ENCODE data around the gene GYPC.

The GYPC gene

GRCh38 chr2:126658319-126658904, 2.5 kb downstream of the GYPC start:
- H3K27ac Mint-ChIP-seq, result peak overlapping the region; percentile 99 to 100
- H3K4me1 Mint-ChIP-seq, result peaks cover 76% of the 10 kb centered on the region
- DNase-seq, result no peak
- H3K27me3 Mint-ChIP-seq, result no peaks in the 10 kb centered on the region
- H3K4me3 Mint-ChIP-seq, result peak overlapping the region; percentile 97 to 98
- no peaks in the 10 kb centered on the region for H3K9me3 Mint-ChIP-seq
- ATAC-seq, result peak; percentile 41

GRCh38 chr2:126658905-126659561, 3.1 kb downstream of the GYPC start:
- Mint-ChIP-seq H3K4me3 (peak overlapping the region; percentile 77 to 78), H3K4me1 (peaks cover 78% of the 10 kb centered on the region), H3K9me3 (no peaks in the 10 kb centered on the region), H3K27me3 (no peaks in the 10 kb centered on the region), H3K27ac (peak overlapping the region; percentile 88 to 96)
- ATAC-seq (peak; percentile 42), DNase-seq (peak; percentile 40 to 77)

DNA sequence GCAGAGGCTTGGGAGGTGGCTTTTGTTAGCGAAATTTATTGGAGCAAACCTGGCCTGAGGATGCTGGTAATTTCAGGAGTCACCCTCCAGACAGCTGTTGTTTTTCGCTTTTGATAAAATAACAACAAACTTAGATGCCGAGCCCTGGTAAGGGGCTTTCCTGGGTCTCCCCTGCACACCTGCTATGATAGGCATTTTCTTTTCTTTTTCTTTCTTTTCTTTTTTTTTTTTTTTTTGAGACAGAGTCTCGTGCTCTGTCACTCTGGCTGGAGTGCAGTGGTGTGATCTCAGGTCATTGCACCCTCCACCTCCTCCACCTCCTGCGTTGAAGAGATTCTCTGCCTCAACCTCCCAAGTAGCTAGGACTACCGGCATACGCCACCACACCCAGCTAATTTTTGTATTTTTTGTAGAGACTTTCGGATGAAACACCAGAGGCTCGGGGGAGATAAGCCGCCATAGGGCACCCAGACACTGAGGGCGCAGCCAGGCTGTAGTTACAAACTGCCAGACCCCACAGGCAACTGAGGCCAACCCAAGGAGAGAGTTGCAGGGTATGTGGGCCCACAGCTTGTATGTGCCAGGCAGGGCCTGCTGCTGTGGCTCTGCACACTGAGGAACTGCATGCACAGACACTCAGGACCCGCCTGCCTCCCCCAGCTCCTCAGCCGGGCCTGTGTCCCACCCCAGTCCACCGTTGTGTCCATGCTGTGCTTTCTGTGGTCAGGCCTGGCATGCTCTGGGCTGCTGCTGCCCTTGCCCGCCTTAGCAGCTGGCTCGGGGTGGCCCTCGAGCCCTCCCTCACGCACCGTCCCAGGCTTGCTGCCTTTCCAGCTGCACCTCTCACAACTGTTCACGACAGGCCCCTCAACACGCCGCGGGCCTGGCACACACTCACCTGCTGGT, 3.9 kb downstream of the GYPC start:
- peak overlapping the region; percentile 92 to 96 for H3K27ac Mint-ChIP-seq
- H3K4me3 Mint-ChIP-seq, result peak overlapping the region; percentile 77 to 78
- H3K9me3 Mint-ChIP-seq, result no peaks in the 10 kb centered on the region
- peaks cover 82% of the 10 kb centered on the region for H3K4me1 Mint-ChIP-seq
- no peak for DNase-seq
- ATAC-seq, result no peak
- H3K27me3 Mint-ChIP-seq, result no peaks in the 10 kb centered on the region

- ATAC-seq, result no peak
- no peaks in the 10 kb centered on the region for H3K9me3 Mint-ChIP-seq
- H3K27me3 Mint-ChIP-seq, result no peaks in the 10 kb centered on the region
- H3K4me3 Mint-ChIP-seq, result peak overlapping the region; percentile 77 to 80
- H3K4me1 Mint-ChIP-seq, result peaks cover 82% of the 10 kb centered on the region
- DNase-seq, result no peak
- H3K27ac Mint-ChIP-seq, result peak overlapping the region; percentile 95 to 96
Observed at GRCh38 chr2:126660971-126661370, 5.0 kb downstream of the GYPC start.

GRCh38 chr2:126661702-126662500, 5.9 kb downstream of the GYPC start:
- Mint-ChIP-seq H3K4me1 (peaks cover 91% of the 10 kb centered on the region), H3K9me3 (no peaks in the 10 kb centered on the region), H3K27me3 (no peaks in the 10 kb centered on the region), H3K27ac (peak overlapping the region; percentile 95 to 96), H3K4me3 (peak overlapping the region; percentile 77 to 80)
- ATAC-seq, result no peak
- no peak for DNase-seq

DNA sequence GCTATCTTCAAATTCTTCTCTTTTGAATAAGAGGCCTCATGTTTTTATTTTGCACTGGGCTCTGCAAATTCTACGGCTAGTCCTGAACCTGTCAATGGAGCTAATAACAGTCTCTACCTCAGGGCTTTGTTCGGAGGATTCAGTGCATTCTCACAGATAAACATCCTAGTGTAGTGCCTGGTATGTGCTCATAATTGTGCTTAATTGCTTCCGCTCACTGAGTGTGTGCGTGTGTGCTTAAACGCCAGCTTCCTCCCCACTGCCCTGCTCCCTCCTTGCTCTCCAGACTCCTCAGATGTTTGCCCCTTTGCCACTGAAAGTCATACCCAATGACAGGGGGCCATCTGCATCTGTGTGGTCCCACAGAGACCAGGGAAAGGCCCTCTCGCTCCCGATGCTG, 6.7 kb downstream of the GYPC start:
- ATAC-seq, result peak; percentile 25
- Mint-ChIP-seq H3K27me3 (no peaks in the 10 kb centered on the region), H3K9me3 (no peaks in the 10 kb centered on the region), H3K27ac (peak overlapping the region; percentile 95 to 96), H3K4me3 (peak overlapping the region; percentile 77 to 80), H3K4me1 (peaks cover 99% of the 10 kb centered on the region)
- DNase-seq, result no peak

DNA sequence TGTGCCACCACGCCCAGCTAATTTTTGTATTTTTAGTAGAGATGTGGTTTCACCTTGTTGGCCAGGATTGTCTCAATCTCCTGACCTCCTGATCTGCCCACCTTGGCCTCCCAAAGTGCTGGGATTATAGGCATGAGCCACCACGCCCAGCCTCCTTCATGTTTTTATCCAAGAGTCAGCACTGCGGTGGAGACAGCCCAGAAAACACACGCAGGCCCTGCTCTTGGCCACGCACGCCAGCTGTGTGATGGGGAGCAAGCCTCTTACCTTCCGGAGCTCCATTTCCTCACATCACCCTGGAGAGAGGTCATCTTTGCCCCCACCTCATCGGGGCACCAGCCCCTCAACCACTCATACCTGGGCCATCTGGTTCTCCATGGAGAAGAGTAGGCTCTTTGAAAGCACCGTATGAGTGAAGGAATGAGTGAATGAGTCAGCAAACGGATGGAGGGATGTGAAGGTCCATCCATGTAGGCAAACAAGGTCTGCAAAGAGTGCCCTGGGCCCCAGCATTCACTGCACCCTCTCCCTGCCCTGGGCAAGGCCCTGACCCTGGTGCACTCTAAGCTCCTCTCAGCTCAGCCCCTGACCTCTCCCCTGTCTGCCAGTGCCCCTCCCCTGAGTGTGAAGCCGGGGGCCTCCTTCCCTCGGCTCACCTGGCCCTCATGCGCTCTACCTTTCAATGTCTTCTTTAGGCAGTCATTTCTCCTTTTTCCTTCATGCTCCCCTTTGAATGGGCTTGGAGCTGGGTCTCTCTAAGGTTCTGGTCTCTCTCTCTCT, 7.4 kb downstream of the GYPC start:
- Mint-ChIP-seq H3K27ac (peak overlapping the region; percentile 95 to 96), H3K4me1 (peaks cover 100% of the 10 kb centered on the region), H3K4me3 (peak overlapping the region; percentile 77 to 80)

GRCh38 chr2:126664234-126664633, 8.3 kb downstream of the GYPC start:
- Mint-ChIP-seq H3K27me3 (no peaks in the 10 kb centered on the region), H3K27ac (peak overlapping the region; percentile 95 to 96), H3K4me3 (peak overlapping the region; percentile 77 to 80), H3K9me3 (no peaks in the 10 kb centered on the region), H3K4me1 (peaks cover 99% of the 10 kb centered on the region)
- DNase-seq (peak; percentile 24 to 57), ATAC-seq (peak; percentile 78)

More for the DNA sequence above, 7.4 kb downstream of the GYPC start:
- Mint-ChIP-seq H3K9me3 (no peaks in the 10 kb centered on the region), H3K27me3 (no peaks in the 10 kb centered on the region)
- no peak for DNase-seq
- no peak for ATAC-seq

DNA sequence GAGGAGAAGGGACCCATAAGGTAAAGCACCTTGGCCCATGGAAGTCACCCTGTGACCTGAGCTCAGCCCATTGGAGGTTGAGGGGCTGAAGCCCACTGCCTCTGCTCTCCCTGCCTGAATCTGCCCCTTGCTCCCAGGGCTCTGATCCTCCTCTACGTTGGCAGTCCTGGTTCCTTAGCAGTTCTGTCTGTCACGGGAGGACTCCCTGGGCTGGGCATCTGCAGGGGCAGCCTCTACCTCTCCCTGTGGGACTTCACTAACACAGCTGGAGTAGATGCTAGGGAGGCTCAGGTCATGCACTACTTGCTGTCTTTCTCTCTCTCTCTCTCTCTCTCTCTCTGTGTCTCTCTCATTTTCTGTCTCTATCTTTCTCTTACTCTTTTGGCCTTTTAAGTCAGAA, 8.7 kb downstream of the GYPC start:
- peak; percentile 1 for ATAC-seq
- no peaks in the 10 kb centered on the region for H3K27me3 Mint-ChIP-seq
- peaks cover 99% of the 10 kb centered on the region for H3K4me1 Mint-ChIP-seq
- peak overlapping the region; percentile 95 to 96 for H3K27ac Mint-ChIP-seq
- peak overlapping the region; percentile 77 to 80 for H3K4me3 Mint-ChIP-seq
- H3K9me3 Mint-ChIP-seq, result no peaks in the 10 kb centered on the region
- DNase-seq, result no peak

GRCh38 chr2:126665483-126665882, 9.5 kb downstream of the GYPC start:
- Mint-ChIP-seq H3K4me3 (peak overlapping the region; percentile 20 to 51), H3K27ac (peak overlapping the region in 1 of 2 donors; percentile 87), H3K27me3 (no peaks in the 10 kb centered on the region), H3K9me3 (no peaks in the 10 kb centered on the region), H3K4me1 (peaks cover 99% of the 10 kb centered on the region)
- DNase-seq, result no peak
- no peak for ATAC-seq

DNA sequence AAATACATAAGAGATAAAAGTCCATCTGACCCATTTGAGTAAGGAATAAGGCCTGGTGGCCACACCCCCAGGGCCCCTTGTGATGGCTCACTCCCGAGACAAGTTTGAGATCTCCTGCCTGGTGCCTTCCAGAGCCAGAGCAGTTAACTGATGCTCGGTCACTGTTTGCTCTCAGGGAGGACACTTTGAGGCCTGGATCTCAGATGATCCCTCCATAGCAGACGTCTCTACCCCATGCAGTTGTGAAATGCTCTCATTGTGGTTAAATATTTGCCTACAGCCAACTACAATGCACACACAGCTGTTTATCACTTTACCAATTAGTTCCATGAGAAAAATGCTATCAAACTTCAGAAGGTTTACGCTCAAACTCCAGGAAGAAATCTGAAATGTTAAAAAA, 12.3 kb downstream of the GYPC start:
- Mint-ChIP-seq H3K4me1 (peaks cover 93% of the 10 kb centered on the region), H3K4me3 (no peak overlapping the region), H3K27ac (peak overlapping the region in 1 of 2 donors; percentile 21)

DNA sequence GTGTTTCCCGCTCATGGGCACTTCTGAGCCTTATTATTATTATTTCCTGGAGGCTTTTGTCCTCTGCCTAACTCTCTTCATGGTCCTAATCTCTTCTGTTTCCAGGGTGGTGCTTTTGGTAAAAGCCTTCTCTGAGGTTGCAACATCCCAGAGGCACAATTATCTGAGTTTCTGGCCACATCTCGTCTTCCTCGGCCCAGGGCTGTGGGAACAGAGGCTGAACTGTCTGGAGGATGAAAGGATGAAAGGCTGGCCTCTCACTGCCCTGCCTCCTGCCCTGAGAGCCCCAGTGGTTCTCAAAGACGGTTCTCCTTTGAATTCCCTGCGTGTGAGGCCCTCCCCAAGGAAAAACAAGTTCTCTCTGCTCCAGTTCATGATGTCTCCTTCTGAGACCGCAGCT, 13.8 kb downstream of the GYPC start:
- Mint-ChIP-seq H3K4me1 (peaks cover 81% of the 10 kb centered on the region), H3K27me3 (no peaks in the 10 kb centered on the region), H3K27ac (peak overlapping the region in 1 of 2 donors; percentile 49), H3K9me3 (no peaks in the 10 kb centered on the region), H3K4me3 (no peak overlapping the region)
- DNase-seq (no peak), ATAC-seq (no peak)

More for the DNA sequence above, 12.3 kb downstream of the GYPC start:
- Mint-ChIP-seq H3K9me3 (no peaks in the 10 kb centered on the region), H3K27me3 (no peaks in the 10 kb centered on the region)
- ATAC-seq (no peak), DNase-seq (no peak)

- Mint-ChIP-seq H3K27me3 (no peaks in the 10 kb centered on the region), H3K27ac (peak overlapping the region in 1 of 2 donors; percentile 88), H3K9me3 (peaks cover 7 to 14% of the 10 kb centered on the region in 2 donors), H3K4me1 (peaks cover 75% of the 10 kb centered on the region), H3K4me3 (no peak overlapping the region)
- ATAC-seq (no peak), DNase-seq (no peak)
Observed at GRCh38 chr2:126671488-126671887, 15.5 kb downstream of the GYPC start.

DNA sequence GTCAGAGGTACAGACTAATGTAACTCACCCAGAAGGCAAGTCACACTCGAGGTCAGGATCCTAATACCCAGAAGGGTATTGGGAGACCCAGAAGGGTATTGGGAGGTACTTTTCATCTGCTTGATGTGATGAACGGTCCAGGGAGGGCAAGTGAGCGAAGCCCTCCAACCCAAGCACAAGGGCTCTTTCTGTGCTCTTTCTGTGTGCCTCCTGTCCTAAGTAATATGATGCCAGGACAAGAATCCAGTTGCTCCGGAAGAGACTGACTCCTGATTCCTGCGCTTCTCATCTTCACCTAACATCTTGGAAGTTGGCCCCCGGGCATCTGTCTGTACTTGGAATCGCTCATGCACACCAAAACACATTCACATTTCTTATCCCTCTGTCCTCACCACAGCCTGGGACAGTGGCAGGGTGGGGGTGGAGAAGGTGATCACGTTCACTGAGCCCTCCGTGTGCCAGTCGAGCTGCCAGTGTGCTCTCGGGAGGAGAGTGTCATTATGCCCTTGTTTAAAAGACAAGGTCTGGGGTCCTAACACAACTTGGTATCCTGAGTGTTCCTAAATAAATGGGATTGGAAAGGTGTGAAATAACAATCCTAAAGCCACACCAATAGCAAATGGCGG, 17.1 kb downstream of the GYPC start:
- H3K4me1 Mint-ChIP-seq, result peaks cover 68% of the 10 kb centered on the region
- no peak overlapping the region for H3K4me3 Mint-ChIP-seq
- DNase-seq (no peak), ATAC-seq (no peak)
- no peaks in the 10 kb centered on the region for H3K27me3 Mint-ChIP-seq
- no peak overlapping the region for H3K27ac Mint-ChIP-seq
- peaks cover 7 to 14% of the 10 kb centered on the region in 2 donors for H3K9me3 Mint-ChIP-seq
